Fibroblast of lung (primary cell): Measurements from ENCODE around the gene CABCOCO1. TPM values are rescaled to one million over a fixed set of nuclear protein-coding genes. Genes with fewer than 3 reads are reported as not detected.
A peak's percentile ranks its signal among the peaks of the same experiment; 100 is the strongest.

ENCODE experiments used
- DNase-seq, 2 donors: peaks; one replicate each; pipeline versions ENCODE4 v3.0.0 to v3.0.0-alpha.2; 2010; ENCODE audit warnings: low read depth in 2 of 2
- H2AFZ ChIP-seq: 2 replicates; pipeline ENCODE4 v1.5.1; 2012; ENCODE audit warnings: low read length, control low read depth, inconsistent platforms
- H3K27ac ChIP-seq: 2 replicates; pipeline ENCODE4 v1.5.1; 2011; ENCODE audit warnings: low read length, control low read depth; ENCODE audit not compliant: insufficient read depth
- H3K27me3 ChIP-seq: 2 replicates; pipeline ENCODE4 v1.5.1; 2011; ENCODE audit warnings: mild to moderate bottlenecking, low read length; ENCODE audit not compliant: control insufficient read depth, insufficient read depth
- H3K36me3 ChIP-seq: 2 replicates; pipeline ENCODE4 v1.5.1; 2011; ENCODE audit warnings: low read length; ENCODE audit not compliant: control insufficient read depth, insufficient read depth
- H3K4me1 ChIP-seq: 2 replicates; pipeline ENCODE4 v1.5.1; 2011; ENCODE audit warnings: low read length; ENCODE audit not compliant: control insufficient read depth, insufficient read depth; ENCODE audit errors: extremely low read depth
- H3K4me2 ChIP-seq: 2 replicates; pipeline ENCODE4 v1.5.1; 2011; ENCODE audit warnings: low read length, control low read depth; ENCODE audit not compliant: insufficient read depth; ENCODE audit errors: extremely low read depth
- H3K4me3 ChIP-seq, 4 experiments: fragments of 200-600 bp in 1 of 4; sonication (generic) in 1 of 4; replicated peaks in 1 of 4; 2 replicates each; pipeline ENCODE4 v1.5.1; 2011 to 2016; ENCODE audit warnings: low read length in 4 of 4, low read depth in 3 of 4, mild to moderate bottlenecking in 3 of 4, control low read depth in 2 of 4, inconsistent platforms in 1 of 4, mixed read lengths in 1 of 4; ENCODE audit not compliant: insufficient read depth in 1 of 4; ENCODE audit errors: control extremely low read depth in 1 of 4
- H3K79me2 ChIP-seq: 2 replicates; pipeline ENCODE4 v1.5.1; 2012; ENCODE audit warnings: mild to moderate bottlenecking, low read length, inconsistent platforms; ENCODE audit not compliant: control insufficient read depth, insufficient read depth
- H3K9ac ChIP-seq: 2 replicates; pipeline ENCODE4 v1.5.1; 2011; ENCODE audit warnings: mild to moderate bottlenecking, low read length, control low read depth; ENCODE audit not compliant: insufficient read depth
- H3K9me3 ChIP-seq: 2 replicates; pipeline ENCODE4 v1.5.1; 2012; ENCODE audit warnings: low read depth, low read length; ENCODE audit not compliant: control insufficient read depth, insufficient read depth
- H4K20me1 ChIP-seq: 2 replicates; pipeline ENCODE4 v1.5.1; 2011; ENCODE audit warnings: low read length; ENCODE audit not compliant: control insufficient read depth, insufficient read depth; ENCODE audit errors: extremely low read depth
- CTCF ChIP-seq, 2 donors: IDR thresholded peaks in 1 of 2; conservative IDR thresholded peaks in 1 of 2; 1 replicate in 1 of 2; 2 replicates in 1 of 2; pipeline ENCODE4 v1.5.1; 2011 to 2012; ENCODE audit warnings: low read length in 2 of 2, control low read depth in 1 of 2, inconsistent platforms in 1 of 2, low read depth in 1 of 2, mild to moderate bottlenecking in 1 of 2
- EZH2 ChIP-seq: IDR thresholded peaks from 2 replicates; pipeline ENCODE4 v1.5.1; 2012; ENCODE audit warnings: low read length, control low read depth, mild to moderate bottlenecking; ENCODE audit errors: missing control alignments
- polyA plus RNA-seq, 2 donors: library from polyadenylated mRNA; depleted of rRNA in 1 of 2; stranded (reverse) in 1 of 2; unstranded in 1 of 2; fragments of >200 nt; gene quantifications; 2 replicates each; pipeline ENCODE4 v1.2.1, GENCODE V29; 2011 to 2012; ENCODE audit warnings: missing spikeins in 1 of 2
- total RNA-seq: library from RNA; depleted of rRNA; stranded (reverse); fragments of >200 nt; gene quantifications from 2 replicates; pipeline ENCODE4 v1.2.1, GENCODE V29; 2014

CABCOCO1 gene
- total and polyA plus RNA-seq, 2 donors (not counting 1 experiment from before 2014, with no cell fraction given) = 0.83 to 1.6 TPM

- no peaks in the 10 kb centered on the region for H3K36me3 ChIP-seq
- no peak overlapping the region for H3K4me3 ChIP-seq
- H3K27ac ChIP-seq = no peak overlapping the region
- H3K27me3 ChIP-seq = no peaks in the 10 kb centered on the region
- peak in 1 of 2 donors; percentile 13 for DNase-seq
- H2AFZ ChIP-seq = no peak overlapping the region
- H3K9ac ChIP-seq = no peak overlapping the region
- H4K20me1 ChIP-seq = no peaks in the 10 kb centered on the region
- H3K79me2 ChIP-seq = no peaks in the 10 kb centered on the region
- H3K9me3 ChIP-seq = no peaks in the 10 kb centered on the region
- H3K4me2 ChIP-seq = peak overlapping the region; percentile 48
- TF ChIP-seq EZH2 (no peak), CTCF (conservative IDR thresholded peaks at IDR 0.05 in 1 of 2, IDR thresholded peaks at IDR 0.05 in 1 of 2; ENCODE audit: low read depth in 1 of 2, low read length in 2 of 2) (no peak)
- peaks cover 8% of the 10 kb centered on the region for H3K4me1 ChIP-seq
Measured at GRCh38 chr10:61751599-61751998, 88.9 kb downstream of the CABCOCO1 start.

DNA sequence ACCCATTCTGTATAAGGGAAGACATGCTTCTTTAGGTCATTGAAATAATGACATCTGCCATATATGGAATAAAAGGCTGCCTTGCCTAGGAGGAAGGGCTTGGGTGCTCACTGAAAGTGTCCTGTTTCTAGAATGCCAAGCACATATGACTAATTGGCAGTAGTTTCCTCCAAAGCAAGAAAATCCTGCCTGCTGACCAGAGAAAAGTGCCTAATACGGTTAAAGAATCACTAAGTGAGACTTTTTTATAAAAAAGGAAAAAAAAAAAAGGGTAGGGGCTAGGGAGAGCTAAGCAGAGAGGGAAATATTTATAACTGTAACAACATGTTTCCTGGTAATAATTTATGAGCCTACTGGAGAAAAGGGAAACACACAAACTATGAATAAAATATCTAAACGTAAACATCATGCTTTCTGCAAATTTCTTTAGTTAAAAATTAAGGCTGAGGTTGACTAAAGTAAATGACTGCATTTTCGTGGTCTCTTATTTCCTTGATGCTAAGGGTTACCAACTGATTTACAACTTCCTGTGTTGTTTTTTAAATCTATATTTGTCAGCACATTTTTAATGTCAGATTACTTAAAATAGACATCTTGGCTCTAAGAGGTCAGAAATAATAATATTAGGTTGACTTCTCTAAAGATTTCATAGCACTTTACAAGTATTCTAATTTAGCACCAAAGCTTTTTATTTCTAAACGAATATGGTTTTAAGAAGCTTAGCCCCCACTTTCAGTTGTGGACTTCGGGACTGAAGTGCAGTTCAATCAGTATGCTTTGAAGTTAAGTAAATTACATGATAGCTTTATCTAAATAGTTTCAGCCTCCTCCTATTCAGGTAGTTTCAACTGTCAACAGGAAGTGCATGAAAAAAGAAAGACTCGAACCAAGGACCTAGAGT lies 89.6 kb downstream of the CABCOCO1 start:
- peak; percentile 76 to 88 for DNase-seq
- H3K9me3 ChIP-seq = no peaks in the 10 kb centered on the region
- H3K4me1 ChIP-seq = peaks cover 8% of the 10 kb centered on the region
- H3K4me2 ChIP-seq = peak overlapping the region; percentile 48
- no peak overlapping the region for H3K9ac ChIP-seq
- no peaks in the 10 kb centered on the region for H3K79me2 ChIP-seq
- TF ChIP-seq EZH2 (no peak), CTCF (conservative IDR thresholded peaks at IDR 0.05 in 1 of 2, IDR thresholded peaks at IDR 0.05 in 1 of 2; ENCODE audit: low read depth in 1 of 2, low read length in 2 of 2) (no peak)
- no peaks in the 10 kb centered on the region for H3K27me3 ChIP-seq
- peak overlapping the region; percentile 12 for H3K27ac ChIP-seq
- H3K4me3 ChIP-seq = no peak overlapping the region
- H4K20me1 ChIP-seq = no peaks in the 10 kb centered on the region
- H3K36me3 ChIP-seq = no peaks in the 10 kb centered on the region
- no peak overlapping the region for H2AFZ ChIP-seq

GRCh38 chr10:61753453-61753852 lies 90.7 kb downstream of the CABCOCO1 start:
- H3K27ac ChIP-seq = no peak overlapping the region
- H4K20me1 ChIP-seq = no peaks in the 10 kb centered on the region
- no peaks in the 10 kb centered on the region for H3K79me2 ChIP-seq
- TF ChIP-seq EZH2 (no peak), CTCF (conservative IDR thresholded peaks at IDR 0.05 in 1 of 2, IDR thresholded peaks at IDR 0.05 in 1 of 2; ENCODE audit: low read depth in 1 of 2, low read length in 2 of 2) (no peak)
- H3K4me3 ChIP-seq = no peak overlapping the region
- no peak overlapping the region for H3K4me2 ChIP-seq
- H3K4me1 ChIP-seq = peaks cover 16% of the 10 kb centered on the region
- no peak overlapping the region for H2AFZ ChIP-seq
- no peak for DNase-seq
- no peaks in the 10 kb centered on the region for H3K36me3 ChIP-seq
- no peaks in the 10 kb centered on the region for H3K9me3 ChIP-seq
- no peaks in the 10 kb centered on the region for H3K27me3 ChIP-seq
- no peak overlapping the region for H3K9ac ChIP-seq
